GM18502 (cell line): ENCODE results near the gene ARL15.
"Not testable (repeated sequence)": the region's sequence is repeated elsewhere in the genome, so short reads cannot be mapped to it uniquely, and the experiment has no call there.

Experiments used
- ATAC-seq: cut with Tn5 transposase; IDR thresholded peaks from one replicate; pipeline ENCODE4 v1.9.1; 2021; ENCODE audit warnings: mild to moderate bottlenecking; ENCODE audit not compliant: unreplicated experiment, poor library complexity

The ARL15 gene

GRCh38 chr5:53884417-53884816 lies 426.0 kb downstream of the ARL15 start:
- no peak for ATAC-seq

- no peak for ATAC-seq
These were observed 427.7 kb downstream of the ARL15 start for GRCh38 chr5:53882676-53883031.

- ATAC-seq = no peak
These were observed 428.2 kb downstream of the ARL15 start for GRCh38 chr5:53882006-53882675.

GRCh38 chr5:53879708-53880323 lies 430.6 kb downstream of the ARL15 start:
- no peak for ATAC-seq

GRCh38 chr5:53878015-53878414 lies 432.4 kb downstream of the ARL15 start:
- ATAC-seq = no peak

- no peak for ATAC-seq
These were observed 433.1 kb downstream of the ARL15 start for GRCh38 chr5:53877243-53877642.

- no peak for ATAC-seq
These were observed 436.0 kb downstream of the ARL15 start for GRCh38 chr5:53874409-53874808.

- ATAC-seq = no peak
These were observed 437.1 kb downstream of the ARL15 start for GRCh38 chr5:53873235-53873634.

GRCh38 chr5:53871775-53872174 lies 438.6 kb downstream of the ARL15 start:
- ATAC-seq = no peak

- ATAC-seq = no peak
These were observed 439.3 kb downstream of the ARL15 start for GRCh38 chr5:53871050-53871449.

- ATAC-seq = no peak
These were observed 451.5 kb downstream of the ARL15 start for GRCh38 chr5:53858700-53859456.

- no peak for ATAC-seq
These were observed 453.9 kb downstream of the ARL15 start for GRCh38 chr5:53856506-53856905.

- ATAC-seq = not testable (repeated sequence)
These were observed 473.4 kb downstream of the ARL15 start for GRCh38 chr5:53836851-53837430.

- ATAC-seq = no peak
These were observed 475.9 kb downstream of the ARL15 start for GRCh38 chr5:53834500-53834899.
